ENCODE results near the gene DEPDC5.

The DEPDC5 gene

DNA sequence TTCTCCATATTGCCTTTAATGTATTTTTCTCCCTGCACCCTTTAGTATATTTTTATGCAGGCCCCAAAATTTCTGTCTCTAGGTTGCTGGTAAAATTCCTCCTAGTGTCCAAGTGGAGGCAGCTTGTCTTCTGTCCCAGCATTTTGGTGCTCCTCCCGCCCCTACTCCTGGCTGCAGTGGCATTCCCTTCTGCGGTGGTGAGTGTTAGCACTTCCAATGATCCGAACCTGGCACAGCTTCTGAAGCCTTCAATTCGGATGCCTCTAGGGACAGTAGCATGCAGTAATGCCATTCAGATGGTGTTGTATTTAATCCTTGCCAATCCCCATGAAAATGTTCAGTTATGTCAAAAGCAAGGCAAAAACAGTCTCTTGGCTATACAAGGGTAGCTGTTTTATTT, 196.4 kb downstream of the DEPDC5 start:
- no peak for DNase-seq (ENCODE audit: low read depth in 2 of 2)

DNA sequence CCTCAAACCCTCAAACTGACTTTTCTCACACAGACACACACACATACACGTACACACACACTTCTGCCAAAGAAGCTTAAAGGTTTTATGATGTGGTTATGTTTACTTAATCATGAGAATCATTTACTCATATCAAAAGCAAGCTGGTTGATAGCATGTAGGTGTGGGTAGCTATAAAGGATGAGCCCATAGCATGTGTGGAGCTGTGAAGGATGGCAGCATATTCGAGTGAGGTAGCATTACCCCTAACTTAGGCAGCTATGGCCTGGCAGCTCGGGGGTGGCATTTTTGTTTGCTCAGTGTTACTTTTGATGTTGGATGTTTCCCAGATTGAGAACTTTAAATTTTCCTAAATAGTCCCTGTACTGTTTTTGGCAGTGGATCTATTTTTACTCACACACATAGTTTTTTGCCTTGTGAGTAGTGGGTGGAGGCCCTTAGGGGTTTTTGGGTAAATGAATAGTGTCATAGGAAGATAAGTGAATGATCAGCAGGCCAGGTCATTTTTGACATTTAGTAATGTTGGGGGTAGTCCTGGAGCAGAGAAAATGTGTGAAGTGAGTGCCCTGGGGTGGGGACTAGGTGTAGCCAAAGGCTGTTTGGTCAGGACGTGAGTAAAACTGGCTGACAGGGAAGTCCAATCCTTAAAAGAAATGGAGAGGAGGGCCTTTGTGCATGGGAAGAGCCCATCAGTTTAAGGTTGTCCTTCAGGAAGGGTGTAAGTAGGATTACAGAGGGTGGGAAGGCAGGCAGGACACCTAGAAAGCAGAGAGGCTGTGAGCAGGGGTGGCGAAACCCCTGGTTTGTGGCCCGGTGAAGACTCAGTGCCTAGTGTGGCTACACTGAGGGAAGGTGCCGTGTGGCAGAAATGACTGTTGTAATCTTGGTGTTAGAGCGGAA, 197.6 kb downstream of the DEPDC5 start:
- DNase-seq (ENCODE audit: low read depth in 2 of 2) = no peak

DNA sequence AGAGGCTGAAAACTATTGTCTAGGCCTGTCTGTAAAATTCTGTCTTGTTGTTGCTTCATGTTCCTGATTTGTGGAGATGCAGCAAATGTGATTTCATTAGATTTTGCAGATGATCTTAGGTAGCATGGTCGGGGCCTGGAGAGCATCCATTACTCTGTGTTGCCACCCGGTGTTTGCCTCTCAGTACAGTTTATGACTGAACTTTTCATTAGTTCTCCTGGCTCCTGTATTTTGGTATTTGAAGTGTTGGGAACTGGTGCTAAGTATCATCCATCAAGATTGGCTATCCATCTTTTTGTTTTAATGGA, 198.2 kb downstream of the DEPDC5 start:
- DNase-seq (ENCODE audit: low read depth in 2 of 2) = no peak

DNA sequence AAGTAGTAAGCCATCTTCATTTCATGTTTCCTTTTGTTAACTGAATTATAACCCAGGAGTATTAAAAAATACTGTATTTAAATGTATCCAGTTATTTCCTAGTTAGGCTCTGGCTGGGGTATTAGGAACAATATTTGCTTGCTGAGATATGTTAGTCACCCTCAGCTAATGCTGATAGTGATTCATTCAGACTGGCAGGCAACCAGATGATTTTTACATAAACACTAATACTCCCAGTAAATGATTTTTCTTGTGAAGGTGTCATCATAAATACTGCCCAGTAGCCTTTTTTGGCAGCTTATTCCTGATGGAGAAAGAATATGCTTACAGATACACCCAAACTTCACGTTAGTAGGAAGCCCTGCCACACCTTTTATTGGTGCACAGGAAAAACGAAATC, 198.7 kb downstream of the DEPDC5 start:
- DNase-seq (ENCODE audit: low read depth in 2 of 2) = no peak

DNA sequence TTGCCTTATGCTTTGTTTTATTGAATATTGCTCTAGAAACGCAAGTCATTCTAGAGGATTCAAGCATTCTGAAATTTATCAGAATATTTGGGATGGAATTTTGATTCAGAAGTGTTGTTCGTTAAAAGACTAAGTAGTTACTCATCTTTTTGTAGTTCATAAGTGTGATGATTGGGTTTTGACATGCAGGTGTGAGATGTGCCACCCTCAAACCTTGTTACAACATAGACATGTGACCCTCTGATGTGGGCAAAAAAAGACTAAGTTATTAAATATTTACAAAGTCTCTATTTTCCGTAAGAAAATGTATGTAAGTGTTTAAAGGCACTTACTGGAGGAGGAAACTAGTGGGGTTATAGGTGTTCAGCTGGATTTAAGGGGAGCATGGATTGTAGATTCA, 199.4 kb downstream of the DEPDC5 start:
- DNase-seq (ENCODE audit: low read depth in 2 of 2) = no peak

DNA sequence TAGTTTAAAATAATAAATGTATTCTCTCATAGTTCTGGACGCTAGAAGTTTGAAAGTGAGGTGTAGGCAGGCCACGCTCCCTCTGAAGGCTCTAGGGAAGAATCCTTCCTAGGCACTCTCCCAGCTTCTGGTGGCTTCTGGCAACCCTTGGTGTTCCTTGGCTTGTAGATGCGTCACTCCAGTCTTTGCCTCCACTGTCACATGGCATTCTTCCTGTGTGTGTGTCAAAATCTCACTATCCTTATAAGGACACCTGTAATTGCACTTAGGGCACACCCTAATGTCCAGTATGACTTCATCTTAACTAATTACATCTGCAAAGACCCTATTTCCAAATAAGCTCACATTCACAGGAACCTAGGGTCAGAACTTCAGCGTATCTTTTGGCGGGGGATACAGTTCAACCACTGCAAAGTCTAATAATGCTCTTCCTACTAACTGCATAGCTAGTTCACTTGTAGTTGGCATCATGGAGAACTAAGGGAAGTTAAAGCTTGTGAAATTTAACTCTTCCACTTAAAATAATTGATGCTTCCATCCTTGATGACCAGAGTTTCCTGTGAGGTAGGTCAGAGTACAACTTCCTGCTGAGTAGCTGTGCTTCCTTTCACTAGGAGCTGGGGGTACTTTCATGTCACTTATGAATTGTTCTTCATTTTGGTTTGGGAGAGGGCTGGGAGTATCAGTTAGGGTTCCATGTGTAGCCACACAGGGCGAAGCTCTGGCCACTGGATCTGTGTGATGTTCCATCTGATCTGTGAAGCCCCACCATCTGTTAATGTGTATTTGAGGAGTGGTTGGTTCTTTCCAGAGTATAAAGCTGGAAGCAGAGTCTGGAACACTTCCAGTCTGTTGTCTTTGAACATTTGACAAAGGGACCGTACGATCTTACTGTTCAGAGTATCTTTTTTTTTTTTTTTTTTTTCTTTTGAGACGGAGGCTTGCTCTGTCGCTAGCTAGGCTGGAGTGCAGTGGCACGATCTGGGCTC, 201.0 kb downstream of the DEPDC5 start:
- DNase-seq (ENCODE audit: low read depth in 2 of 2) = no peak

DNA sequence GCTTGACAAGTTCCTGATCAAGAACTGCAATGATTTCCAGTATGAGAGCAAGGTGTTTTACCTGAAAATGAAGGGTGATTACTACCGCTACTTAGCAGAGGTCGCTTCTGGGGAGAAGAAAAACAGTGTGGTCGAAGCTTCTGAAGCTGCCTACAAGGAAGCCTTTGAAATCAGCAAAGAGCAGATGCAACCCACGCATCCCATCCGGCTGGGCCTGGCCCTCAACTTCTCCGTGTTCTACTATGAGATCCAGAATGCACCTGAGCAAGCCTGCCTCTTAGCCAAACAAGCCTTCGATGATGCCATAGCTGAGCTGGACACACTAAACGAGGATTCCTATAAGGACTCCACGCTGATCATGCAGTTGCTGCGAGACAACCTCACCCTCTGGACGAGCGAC, 202.5 kb downstream of the DEPDC5 start:
- DNase-seq (ENCODE audit: low read depth in 2 of 2) = no peak

All from activated CD8-positive, alpha-beta memory T cell treated with anti-CD3 and anti-CD28 coated beads for 4 hours (primary cell).